K562 (cell line): ENCODE data around the gene DAPP1. TPM values are rescaled to one million over a fixed set of nuclear protein-coding genes. Genes with fewer than 3 reads are reported as not detected.

Experiments used
- ATAC-seq: fragments of 200-7000 bp; cut with Tn5 transposase; 3 replicates; pipeline ENCODE4 v1.9.1; 2020; ENCODE audit warnings: moderate library complexity
- BruUV-seq: library from RNA; stranded (reverse); fragments of 400-500 nt; replicated peaks from 2 replicates; lab custom pipeline; 2021; lab: Mats Ljungman, UMichigan
- CTCF ChIA-PET: fragments of 300-600 bp; formaldehyde crosslinking; extraction: SDS; loops from one replicate; lab custom pipeline; 2021; ENCODE audit warnings: low intra/inter-chr PET ratio; lab: Yijun Ruan, JAX
- POLR2A ChIA-PET: fragments of 300-600, 350-650 bp; sonication (Branson Sonifier 250); formaldehyde crosslinking; extraction: SDS; loops from one replicate; lab custom pipeline; 2021; ENCODE audit warnings: antibody characterized with exemption, inconsistent platforms; lab: Yijun Ruan, JAX
- DNase-seq, 4 experiments: peaks; one replicate each; pipeline versions ENCODE4 v3.0.0 to v3.0.0-alpha.2; 2011 to 2018; ENCODE audit warnings: low spot score in 3 of 4, mixed read lengths in 3 of 4; ENCODE audit errors: extremely low read depth in 1 of 4
- FAIRE-seq: peaks from 2 replicates; lab custom pipeline; 2011; peaks lifted over from hg19 to GRCh38; lab: Jason Lieb, UNC
- H2AFZ ChIP-seq: 2 replicates; pipeline ENCODE4 v1.6.0; 2011; ENCODE audit warnings: low read depth, low read length, control low read depth, inconsistent platforms
- H3K27ac ChIP-seq: fragments of 200-600 bp; 3 replicates; pipeline ENCODE4 v1.8.0; 2011; ENCODE audit warnings: low read depth, mild to moderate bottlenecking, control low read depth, inconsistent platforms, low read length, moderate library complexity, mixed read lengths; ENCODE audit errors: extremely low read depth
- H3K27me3 ChIP-seq, 2 experiments: fragments of 300-600 bp in 1 of 2; 2 replicates in 1 of 2; 3 replicates in 1 of 2; pipeline versions ENCODE4 v1.6.0 to v1.8.0; 2011; ENCODE audit warnings: inconsistent platforms in 2 of 2, low read length in 2 of 2, mild to moderate bottlenecking in 1 of 2, mixed read lengths in 1 of 2, moderate library complexity in 1 of 2; ENCODE audit not compliant: control insufficient read depth in 2 of 2, insufficient read depth in 2 of 2
- H3K36me3 ChIP-seq: fragments of 300-600 bp; 3 replicates; pipeline ENCODE4 v1.8.0; 2011; ENCODE audit warnings: mild to moderate bottlenecking, low read length, inconsistent platforms; ENCODE audit not compliant: control insufficient read depth, insufficient read depth
- H3K4me1 ChIP-seq, 2 experiments: fragments of 200-600 bp in 1 of 2; replicated peaks in 1 of 2; 2 replicates in 1 of 2; 3 replicates in 1 of 2; pipeline versions ENCODE4 v1.5.1 to v1.8.0; 2011; ENCODE audit warnings: inconsistent platforms in 2 of 2, low read length in 2 of 2, mild to moderate bottlenecking in 1 of 2, mixed read lengths in 1 of 2, moderate library complexity in 1 of 2; ENCODE audit not compliant: control insufficient read depth in 2 of 2, insufficient read depth in 2 of 2
- H3K4me2 ChIP-seq: 2 replicates; pipeline ENCODE4 v1.6.1; 2011; ENCODE audit warnings: low read length, control low read depth, inconsistent platforms, mixed read lengths; ENCODE audit not compliant: insufficient read depth
- H3K4me3 ChIP-seq: fragments of 200-600 bp; sonication (generic), shearing (Covaris generic); 2 replicates; pipeline ENCODE4 v1.5.1; 2016; ENCODE audit warnings: control low read depth, inconsistent platforms
- H3K79me2 ChIP-seq: fragments of 200-600 bp; 3 replicates; pipeline ENCODE4 v1.8.0; 2011; ENCODE audit warnings: low read length, inconsistent platforms; ENCODE audit not compliant: control insufficient read depth, insufficient read depth
- H3K9ac ChIP-seq, 2 experiments: 2 replicates each; pipeline versions ENCODE4 v1.6.0 to v1.6.1; 2011; ENCODE audit warnings: low read depth in 2 of 2, low read length in 2 of 2, control low read depth in 1 of 2, inconsistent platforms in 1 of 2, mild to moderate bottlenecking in 1 of 2, mixed read lengths in 1 of 2; ENCODE audit not compliant: insufficient read depth in 1 of 2
- H3K9me1 ChIP-seq: one replicate; pipeline ENCODE4 v1.6.0; 2011; ENCODE audit warnings: inconsistent platforms, mild to moderate bottlenecking, low read length, moderate library complexity; ENCODE audit not compliant: control insufficient read depth, insufficient read depth
- H3K9me3 ChIP-seq: replicated peaks from 2 replicates; pipeline ENCODE4 v1.5.1; 2011; ENCODE audit warnings: low read depth, low read length, inconsistent platforms; ENCODE audit not compliant: control insufficient read depth, insufficient read depth
- H4K20me1 ChIP-seq: replicated peaks from 2 replicates; pipeline ENCODE4 v1.6.1; 2011; ENCODE audit warnings: low read length, inconsistent platforms, mixed read lengths; ENCODE audit not compliant: control insufficient read depth, insufficient read depth
- DMBX1 ChIP-seq: fragments of 250-450 bp; sonication (Bioruptor Pico); IDR thresholded peaks from 2 replicates; pipeline ENCODE4 v1.8.0; 2022; ENCODE audit warnings: inconsistent platforms, mild to moderate bottlenecking, moderate library complexity, borderline replicate concordance
- E2F3 ChIP-seq: fragments of 250-450 bp; sonication (Bioruptor Pico); IDR thresholded peaks from 2 replicates; pipeline ENCODE4 v1.4.0; 2020; ENCODE audit warnings: mild to moderate bottlenecking
- KDM5B ChIP-seq: fragments of 200-600 bp; sonication (generic); IDR thresholded peaks from 2 replicates; pipeline ENCODE4 v1.6.1; 2012; ENCODE audit warnings: low read depth, mild to moderate bottlenecking, moderate library complexity, low read length, control low read depth, inconsistent platforms; ENCODE audit not compliant: insufficient replicate concordance
- POLR2A ChIP-seq: fragments of 450-650 bp; conservative IDR thresholded peaks from 2 replicates; pipeline ENCODE4 v1.6.1; 2016
- PYGO2 ChIP-seq: fragments of 450-650 bp; IDR thresholded peaks from 2 replicates; pipeline ENCODE4 v1.6.1; 2016; ENCODE audit warnings: mild to moderate bottlenecking, missing genetic modification characterization, moderate library complexity, missing compliant biosample characterization
- RNF2 ChIP-seq: sonication (generic); IDR thresholded peaks from 2 replicates; pipeline ENCODE4 v1.6.1; 2016
- SAP30 ChIP-seq: fragments of 200-600 bp; sonication (generic); IDR thresholded peaks from 2 replicates; pipeline ENCODE4 v1.6.1; 2012; ENCODE audit warnings: borderline replicate concordance, low read depth, mild to moderate bottlenecking, moderate library complexity, low read length, control low read depth, inconsistent platforms; ENCODE audit not compliant: insufficient read depth, poor library complexity, severe bottlenecking
- ZNF316 ChIP-seq: fragments of 450-650 bp; IDR thresholded peaks from 2 replicates; pipeline ENCODE4 v1.6.1; 2016
- ZNF76 ChIP-seq: fragments of 250-450 bp; sonication (Bioruptor Pico); IDR thresholded peaks from 2 replicates; pipeline ENCODE4 v1.4.0; 2020; ENCODE audit warnings: mild to moderate bottlenecking, moderate library complexity, borderline replicate concordance
- WGBS: fragments of 100-300 bp; shearing (Covaris generic); methylation state at CpG from one replicate; pipeline ENCODE4 v1.1.6; 2016; ENCODE audit warnings: low coverage, mixed read lengths; ENCODE audit not compliant: insufficient coverage; ENCODE audit errors: missing lambda C conversion rate; 5-methylcytosine and 5-hydroxymethylcytosine counted together
- in situ Hi-C: fragments of 300-500 bp; cut with MboI; formaldehyde crosslinking; loops from 4 replicates; pipeline ENCODE4 v1.15.0; 2018; ENCODE audit warnings: inconsistent platforms, mixed read lengths
- intact Hi-C: fragments of 100-400 bp; cut with micrococcal nuclease; formaldehyde crosslinking; loops from 2 replicates; pipeline ENCODE4 v1.14.2; 2022
- polyA plus RNA-seq, 8 experiments: library from polyadenylated mRNA; depleted of rRNA in 4 of 8; stranded (reverse) in 5 of 8; unstranded in 3 of 8; fragments of >200 nt; fragmentation: Nextera tagmentation in 2 of 8; fragmentation: Illumina TruSeq in 1 of 8; extraction: Ambion mirVana in 2 of 8; extraction: Trizol in 1 of 8; gene quantifications; 2 replicates each; pipeline versions ENCODE4 v1.2.1 to v1.2.3, GENCODE V29; 2011 to 2014; ENCODE audit warnings: inconsistent platforms in 1 of 8, missing spikeins in 1 of 8
- total RNA-seq, 7 experiments: library from RNA; depleted of rRNA in 6 of 7; stranded (reverse); fragments of >200 nt in 6 of 7; fragmentation: Illumina TruSeq in 2 of 7; extraction: Trizol in 2 of 7; gene quantifications; 2 replicates each; pipeline versions ENCODE4 v1.2.1 to v1.2.3, GENCODE V29; 2011 to 2021; ENCODE audit warnings: low replicate concordance in 1 of 7
- TF ChIP-seq, protein P1 (sequence below): fragments of 250-450 bp; sonication (Bioruptor Pico); IDR thresholded peaks from 2 replicates; pipeline ENCODE4 v1.8.0; 2021; ENCODE audit warnings: mild to moderate bottlenecking, moderate library complexity
- TF ChIP-seq, protein P2 (sequence below): sonication (generic); formaldehyde crosslinking; IDR thresholded peaks from 2 replicates; pipeline ENCODE4 v1.8.0; 2023; ENCODE audit warnings: missing genetic modification reagents, mild to moderate bottlenecking, borderline replicate concordance
- TF ChIP-seq, protein P3 (sequence below): fragments of 450-650 bp; formaldehyde crosslinking; IDR thresholded peaks from 2 replicates; pipeline ENCODE4 v1.4.0; 2020; ENCODE audit warnings: mild to moderate bottlenecking, moderate library complexity
- TF ChIP-seq, protein P4 (sequence below): fragments of 450-650 bp; IDR thresholded peaks from 2 replicates; pipeline ENCODE4 v1.7.0; 2016; ENCODE audit warnings: borderline replicate concordance

The DAPP1 gene
- total and polyA plus RNA-seq, 9 of the 15 experiments (the other 6 are each of a cell fraction or from before 2014, with no cell fraction given), result 1.9 to 7.2 (median 3.6) TPM

DNA sequence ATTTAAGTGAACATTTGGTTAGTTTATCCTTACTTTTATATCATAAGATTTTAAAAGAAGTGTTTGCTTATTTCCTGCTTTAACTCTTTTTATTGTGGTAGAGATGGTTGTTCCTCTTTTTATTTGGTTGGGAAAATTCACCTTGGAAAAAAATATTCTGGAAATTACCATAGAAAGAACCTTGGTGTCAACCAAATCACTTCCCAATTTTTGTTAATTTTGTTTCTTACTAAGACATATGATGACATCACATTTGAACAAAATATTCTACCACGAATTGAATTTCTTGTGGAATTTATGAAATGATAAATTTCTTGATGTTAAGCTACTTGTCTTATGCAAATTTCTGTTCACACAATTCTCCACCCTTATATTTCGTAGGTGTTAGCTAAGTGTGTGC, 43.9 kb downstream of the DAPP1 start:
- CTCF ChIA-PET, result no interaction called here
- DNase-seq (no peak), FAIRE-seq (no peak), ATAC-seq (no peak)
- no peaks in the 10 kb centered on the region for H4K20me1 ChIP-seq
- no TSS peak for BruUV-seq
- no peak overlapping the region for H3K4me2 ChIP-seq
- H2AFZ ChIP-seq, result no peak overlapping the region
- in situ Hi-C loops (no loop called here), intact Hi-C loops (no loop called here)
- WGBS, result 17% methylated on average over 2 of the region's 2 CpGs
- no peak overlapping the region for H3K27ac ChIP-seq
- POLR2A ChIA-PET, result interaction anchor here (1.0 kb wide), 1 partner anchor 8 kb away, joined by 3 read pairs; no protein-coding TSS in a partner anchor
- H3K27me3 ChIP-seq, result no peaks in the 10 kb centered on the region
- no peak overlapping the region for H3K4me3 ChIP-seq
- H3K4me1 ChIP-seq, result peaks cover 0 to 7% of the 10 kb centered on the region in 2 experiments; a peak in 1 of 5 replicates
- no peaks in the 10 kb centered on the region for H3K79me2 ChIP-seq
- H3K9me3 ChIP-seq, result no peaks in the 10 kb centered on the region
- no peaks in the 10 kb centered on the region for H3K9me1 ChIP-seq
- H3K9ac ChIP-seq, result no peak overlapping the region
- no peaks in the 10 kb centered on the region for H3K36me3 ChIP-seq
- TF ChIP-seq DMBX1 (CRISPR knock-in tag), result no peak
- no peak for TF ChIP-seq RNF2
- TF ChIP-seq, protein P1, sequence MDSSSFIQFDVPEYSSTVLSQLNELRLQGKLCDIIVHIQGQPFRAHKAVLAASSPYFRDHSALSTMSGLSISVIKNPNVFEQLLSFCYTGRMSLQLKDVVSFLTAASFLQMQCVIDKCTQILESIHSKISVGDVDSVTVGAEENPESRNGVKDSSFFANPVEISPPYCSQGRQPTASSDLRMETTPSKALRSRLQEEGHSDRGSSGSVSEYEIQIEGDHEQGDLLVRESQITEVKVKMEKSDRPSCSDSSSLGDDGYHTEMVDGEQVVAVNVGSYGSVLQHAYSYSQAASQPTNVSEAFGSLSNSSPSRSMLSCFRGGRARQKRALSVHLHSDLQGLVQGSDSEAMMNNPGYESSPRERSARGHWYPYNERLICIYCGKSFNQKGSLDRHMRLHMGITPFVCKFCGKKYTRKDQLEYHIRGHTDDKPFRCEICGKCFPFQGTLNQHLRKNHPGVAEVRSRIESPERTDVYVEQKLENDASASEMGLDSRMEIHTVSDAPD (CRISPR knock-in tag), result no peak
- TF ChIP-seq ZNF76, result no peak
- TF ChIP-seq KDM5B, result no peak
- TF ChIP-seq PYGO2 (tag), result no peak
- no peak for TF ChIP-seq E2F3 (CRISPR knock-in tag)
- no peak for TF ChIP-seq ZNF316
- TF ChIP-seq SAP30, result no peak
- TF ChIP-seq, protein P2, sequence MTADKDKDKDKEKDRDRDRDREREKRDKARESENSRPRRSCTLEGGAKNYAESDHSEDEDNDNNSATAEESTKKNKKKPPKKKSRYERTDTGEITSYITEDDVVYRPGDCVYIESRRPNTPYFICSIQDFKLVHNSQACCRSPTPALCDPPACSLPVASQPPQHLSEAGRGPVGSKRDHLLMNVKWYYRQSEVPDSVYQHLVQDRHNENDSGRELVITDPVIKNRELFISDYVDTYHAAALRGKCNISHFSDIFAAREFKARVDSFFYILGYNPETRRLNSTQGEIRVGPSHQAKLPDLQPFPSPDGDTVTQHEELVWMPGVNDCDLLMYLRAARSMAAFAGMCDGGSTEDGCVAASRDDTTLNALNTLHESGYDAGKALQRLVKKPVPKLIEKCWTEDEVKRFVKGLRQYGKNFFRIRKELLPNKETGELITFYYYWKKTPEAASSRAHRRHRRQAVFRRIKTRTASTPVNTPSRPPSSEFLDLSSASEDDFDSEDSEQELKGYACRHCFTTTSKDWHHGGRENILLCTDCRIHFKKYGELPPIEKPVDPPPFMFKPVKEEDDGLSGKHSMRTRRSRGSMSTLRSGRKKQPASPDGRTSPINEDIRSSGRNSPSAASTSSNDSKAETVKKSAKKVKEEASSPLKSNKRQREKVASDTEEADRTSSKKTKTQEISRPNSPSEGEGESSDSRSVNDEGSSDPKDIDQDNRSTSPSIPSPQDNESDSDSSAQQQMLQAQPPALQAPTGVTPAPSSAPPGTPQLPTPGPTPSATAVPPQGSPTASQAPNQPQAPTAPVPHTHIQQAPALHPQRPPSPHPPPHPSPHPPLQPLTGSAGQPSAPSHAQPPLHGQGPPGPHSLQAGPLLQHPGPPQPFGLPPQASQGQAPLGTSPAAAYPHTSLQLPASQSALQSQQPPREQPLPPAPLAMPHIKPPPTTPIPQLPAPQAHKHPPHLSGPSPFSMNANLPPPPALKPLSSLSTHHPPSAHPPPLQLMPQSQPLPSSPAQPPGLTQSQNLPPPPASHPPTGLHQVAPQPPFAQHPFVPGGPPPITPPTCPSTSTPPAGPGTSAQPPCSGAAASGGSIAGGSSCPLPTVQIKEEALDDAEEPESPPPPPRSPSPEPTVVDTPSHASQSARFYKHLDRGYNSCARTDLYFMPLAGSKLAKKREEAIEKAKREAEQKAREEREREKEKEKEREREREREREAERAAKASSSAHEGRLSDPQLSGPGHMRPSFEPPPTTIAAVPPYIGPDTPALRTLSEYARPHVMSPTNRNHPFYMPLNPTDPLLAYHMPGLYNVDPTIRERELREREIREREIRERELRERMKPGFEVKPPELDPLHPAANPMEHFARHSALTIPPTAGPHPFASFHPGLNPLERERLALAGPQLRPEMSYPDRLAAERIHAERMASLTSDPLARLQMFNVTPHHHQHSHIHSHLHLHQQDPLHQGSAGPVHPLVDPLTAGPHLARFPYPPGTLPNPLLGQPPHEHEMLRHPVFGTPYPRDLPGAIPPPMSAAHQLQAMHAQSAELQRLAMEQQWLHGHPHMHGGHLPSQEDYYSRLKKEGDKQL (CRISPR knock-in tag), result no peak
- TF ChIP-seq, protein P3, sequence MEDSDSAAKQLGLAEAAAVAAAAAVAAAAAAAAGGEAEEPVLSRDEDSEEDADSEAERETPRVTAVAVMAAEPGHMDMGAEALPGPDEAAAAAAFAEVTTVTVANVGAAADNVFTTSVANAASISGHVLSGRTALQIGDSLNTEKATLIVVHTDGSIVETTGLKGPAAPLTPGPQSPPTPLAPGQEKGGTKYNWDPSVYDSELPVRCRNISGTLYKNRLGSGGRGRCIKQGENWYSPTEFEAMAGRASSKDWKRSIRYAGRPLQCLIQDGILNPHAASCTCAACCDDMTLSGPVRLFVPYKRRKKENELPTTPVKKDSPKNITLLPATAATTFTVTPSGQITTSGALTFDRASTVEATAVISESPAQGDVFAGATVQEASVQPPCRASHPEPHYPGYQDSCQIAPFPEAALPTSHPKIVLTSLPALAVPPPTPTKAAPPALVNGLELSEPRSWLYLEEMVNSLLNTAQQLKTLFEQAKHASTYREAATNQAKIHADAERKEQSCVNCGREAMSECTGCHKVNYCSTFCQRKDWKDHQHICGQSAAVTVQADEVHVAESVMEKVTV (CRISPR knock-in tag), result no peak
- TF ChIP-seq, protein P4, sequence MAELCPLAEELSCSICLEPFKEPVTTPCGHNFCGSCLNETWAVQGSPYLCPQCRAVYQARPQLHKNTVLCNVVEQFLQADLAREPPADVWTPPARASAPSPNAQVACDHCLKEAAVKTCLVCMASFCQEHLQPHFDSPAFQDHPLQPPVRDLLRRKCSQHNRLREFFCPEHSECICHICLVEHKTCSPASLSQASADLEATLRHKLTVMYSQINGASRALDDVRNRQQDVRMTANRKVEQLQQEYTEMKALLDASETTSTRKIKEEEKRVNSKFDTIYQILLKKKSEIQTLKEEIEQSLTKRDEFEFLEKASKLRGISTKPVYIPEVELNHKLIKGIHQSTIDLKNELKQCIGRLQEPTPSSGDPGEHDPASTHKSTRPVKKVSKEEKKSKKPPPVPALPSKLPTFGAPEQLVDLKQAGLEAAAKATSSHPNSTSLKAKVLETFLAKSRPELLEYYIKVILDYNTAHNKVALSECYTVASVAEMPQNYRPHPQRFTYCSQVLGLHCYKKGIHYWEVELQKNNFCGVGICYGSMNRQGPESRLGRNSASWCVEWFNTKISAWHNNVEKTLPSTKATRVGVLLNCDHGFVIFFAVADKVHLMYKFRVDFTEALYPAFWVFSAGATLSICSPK, result no peak
- TF ChIP-seq POLR2A, result no peak
